GM21360 (cell line): ENCODE data around the gene RAPGEF1.

Experiments used
- ATAC-seq: cut with Tn5 transposase; IDR thresholded peaks from one replicate; pipeline ENCODE4 v1.9.1; 2021; ENCODE audit warnings: mild to moderate bottlenecking, moderate library complexity; ENCODE audit not compliant: unreplicated experiment

The RAPGEF1 gene

GRCh38 chr9:131545003-131545785 lies 194.7 kb downstream of the RAPGEF1 start, which contains the start of gene PRRT1B:
TSS of gene PRRT1B (plus strand) at chr9:131545523. CDS start at chr9:131545616, 93 bp downstream.
- ATAC-seq = no peak

GRCh38 chr9:131543141-131543540 lies 196.7 kb downstream of the RAPGEF1 start:
- no peak for ATAC-seq

- no peak for ATAC-seq
Observed at GRCh38 chr9:131539223-131539923, 200.5 kb downstream of the RAPGEF1 start.

- no peak for ATAC-seq
Observed at GRCh38 chr9:131537946-131538345, 201.9 kb downstream of the RAPGEF1 start.

- no peak for ATAC-seq
Observed at GRCh38 chr9:131534721-131535237, 205.1 kb downstream of the RAPGEF1 start.

GRCh38 chr9:131530920-131531832 lies 208.7 kb downstream of the RAPGEF1 start, which contains the start of gene UCK1:
TSS of gene UCK1 (minus strand) at chr9:131531263. CDS start at chr9:131531174, 89 bp downstream.
- peak; percentile 76 for ATAC-seq

- peak; percentile 23 for ATAC-seq
Observed at GRCh38 chr9:131530546-131530919, 209.3 kb downstream of the RAPGEF1 start.

- no peak for ATAC-seq
Observed at GRCh38 chr9:131529597-131530545, 210.0 kb downstream of the RAPGEF1 start.

- ATAC-seq = no peak
Observed at GRCh38 chr9:131528886-131529505, 210.9 kb downstream of the RAPGEF1 start.

- ATAC-seq = no peak
Observed at GRCh38 chr9:131528186-131528585, 211.7 kb downstream of the RAPGEF1 start.
